GM19372 (cell line): ENCODE results near the gene KSR1.
"Not testable (repeated sequence)": the region's sequence is repeated elsewhere in the genome, so short reads cannot be mapped to it uniquely, and the experiment has no call there.

ENCODE experiments used
- ATAC-seq: cut with Tn5 transposase; IDR thresholded peaks from one replicate; pipeline ENCODE4 v1.9.1; 2021; ENCODE audit warnings: mild to moderate bottlenecking, low read depth, moderate library complexity; ENCODE audit not compliant: unreplicated experiment

The KSR1 gene

GRCh38 chr17:27623614-27624013, 167.4 kb downstream of the KSR1 start:
- ATAC-seq, result no peak

DNA sequence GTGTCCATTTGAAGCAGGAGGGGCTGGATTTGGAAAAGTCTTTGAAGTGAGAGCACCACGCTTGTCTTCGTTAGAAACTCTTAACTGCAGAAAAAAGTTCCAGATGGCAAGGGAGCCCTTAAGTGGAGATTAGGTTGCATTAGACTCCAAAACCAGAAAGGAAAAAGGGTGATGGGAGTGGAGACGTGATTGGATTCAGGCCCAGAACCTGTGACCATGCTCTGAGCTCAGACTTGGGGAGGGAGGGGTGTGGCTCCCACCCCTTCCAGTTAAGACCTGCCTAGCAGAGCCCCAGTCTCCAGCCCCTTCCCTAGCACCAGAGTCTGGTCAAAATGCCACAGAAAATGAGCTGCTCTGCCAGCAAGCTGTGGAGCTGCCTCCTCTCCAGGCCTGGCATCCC, 168.3 kb downstream of the KSR1 start:
- no peak for ATAC-seq

- no peak for ATAC-seq
Measured at GRCh38 chr17:27625856-27626255, 169.6 kb downstream of the KSR1 start.

- ATAC-seq, result no peak
Measured at GRCh38 chr17:27627514-27627913, 171.3 kb downstream of the KSR1 start.

GRCh38 chr17:27628376-27628775, 172.1 kb downstream of the KSR1 start:
- no peak for ATAC-seq

DNA sequence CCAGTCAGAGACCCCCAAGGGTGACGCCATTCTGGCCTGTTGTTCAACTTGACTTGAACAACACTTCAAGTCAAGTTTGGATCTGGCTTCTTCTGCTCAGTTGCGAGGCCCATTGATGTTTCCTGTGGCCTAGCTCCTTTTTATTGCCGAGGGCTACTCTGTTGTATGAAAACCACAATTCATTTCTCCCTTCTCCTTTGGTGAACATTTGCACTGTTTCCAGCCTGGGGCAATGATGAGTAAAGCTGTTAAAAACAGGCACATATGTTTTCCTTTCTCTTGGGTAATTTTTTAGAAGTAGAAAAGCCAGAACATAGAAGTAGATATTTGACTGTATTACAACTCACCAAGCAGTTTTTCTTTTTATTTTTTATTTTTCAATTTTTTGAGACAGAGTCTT, 173.0 kb downstream of the KSR1 start:
- ATAC-seq, result not testable (repeated sequence)

GRCh38 chr17:27630607-27631410, 174.6 kb downstream of the KSR1 start, which contains the start of gene LGALS9:
TSS of gene LGALS9 (plus strand) at chr17:27631188. CDS start at chr17:27631266, 78 bp downstream.
- peak; percentile 69 for ATAC-seq

DNA sequence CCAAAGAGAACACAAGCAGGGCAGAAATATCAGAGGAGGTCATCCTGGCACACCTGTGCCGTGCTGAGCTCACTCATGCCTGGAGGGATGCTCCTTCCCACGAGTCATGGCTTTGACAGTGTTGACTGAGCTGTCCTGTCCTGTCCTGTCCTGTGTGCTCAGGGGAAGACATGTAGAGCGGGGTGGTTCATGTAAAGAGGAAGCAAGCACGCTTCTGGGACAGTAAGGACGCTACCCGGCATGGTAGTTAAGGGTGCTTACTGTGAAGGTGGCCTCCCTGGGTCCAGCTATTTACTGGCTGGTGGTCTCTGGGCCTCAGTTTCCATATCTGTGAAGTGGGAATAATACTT, 175.1 kb downstream of the KSR1 start:
- peak; percentile 40 for ATAC-seq

GRCh38 chr17:27631897-27632725, 175.9 kb downstream of the KSR1 start:
- ATAC-seq, result no peak

DNA sequence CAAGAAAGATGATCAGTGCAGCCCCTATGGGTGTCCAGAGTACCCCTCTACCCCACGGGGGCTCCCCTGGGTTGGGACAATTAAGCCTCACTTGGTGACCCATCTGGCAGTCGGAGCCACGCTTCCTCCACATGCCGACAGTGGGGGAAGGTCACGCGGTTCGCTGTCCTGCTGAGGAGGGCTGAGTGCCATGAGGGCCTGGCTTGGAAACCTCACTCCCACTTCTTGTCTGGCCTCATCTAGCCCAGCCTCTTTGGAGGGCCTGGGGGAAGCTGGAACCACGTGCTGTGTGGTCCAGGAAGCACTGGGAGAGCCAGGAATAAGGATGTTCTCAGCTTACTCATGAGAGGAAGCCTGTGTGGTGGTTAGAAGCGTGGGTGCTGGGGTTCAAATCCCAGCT, 176.5 kb downstream of the KSR1 start:
- not testable (repeated sequence) for ATAC-seq

DNA sequence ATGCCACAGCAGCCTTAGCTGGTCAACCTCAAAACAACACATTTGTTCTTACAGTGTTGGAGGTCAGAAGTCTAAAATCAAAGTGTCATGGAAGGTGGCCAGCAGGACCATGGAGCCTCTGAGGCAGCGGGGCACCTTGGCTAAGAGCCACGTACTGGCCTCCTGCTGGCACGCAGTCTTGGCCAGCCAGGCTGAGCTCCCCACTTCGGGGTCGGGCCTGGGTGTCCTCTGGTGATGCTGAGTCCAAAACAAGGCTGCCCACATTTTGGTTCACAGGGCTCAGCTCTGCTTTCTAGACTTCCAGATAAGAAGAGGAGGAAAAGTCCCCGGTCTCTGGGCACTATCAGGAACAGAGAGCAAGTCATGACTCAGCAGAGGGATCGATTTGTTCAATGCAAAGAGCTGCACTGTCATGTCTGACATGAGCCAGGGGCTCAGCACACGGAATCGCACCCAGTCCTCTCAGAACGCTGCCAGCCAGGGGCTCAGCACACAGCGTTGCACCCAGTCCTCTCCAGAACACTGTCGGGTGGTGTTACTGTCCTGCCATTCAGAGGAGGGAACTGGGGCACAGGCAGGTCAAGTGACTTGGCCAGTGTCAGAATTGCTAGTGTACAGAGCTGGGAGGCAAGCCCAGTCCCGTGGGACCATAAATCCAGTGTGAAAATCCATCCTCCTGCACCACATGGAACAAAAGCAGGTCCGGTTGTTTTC, 177.2 kb downstream of the KSR1 start:
- no peak for ATAC-seq

- no peak for ATAC-seq
Measured at GRCh38 chr17:27634026-27634335, 177.7 kb downstream of the KSR1 start.

DNA sequence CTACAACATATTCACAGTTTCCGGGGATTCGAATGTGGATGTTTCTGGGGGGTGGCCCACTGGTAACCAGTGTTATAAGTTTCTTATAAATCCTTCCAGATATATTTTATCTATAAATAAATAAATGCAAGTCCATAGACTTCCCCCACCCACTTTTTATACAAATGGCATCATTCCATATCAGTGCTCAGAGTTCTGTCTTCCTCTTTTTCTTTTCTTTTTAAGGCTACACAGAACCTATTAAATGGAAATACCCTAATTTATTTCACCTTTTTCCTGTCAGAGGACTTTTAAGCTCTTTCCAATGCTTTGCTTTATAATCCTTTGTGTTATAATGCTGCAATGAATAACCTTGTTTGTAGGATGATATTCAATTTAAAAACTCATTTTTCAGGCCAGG, 178.5 kb downstream of the KSR1 start:
- no peak for ATAC-seq

DNA sequence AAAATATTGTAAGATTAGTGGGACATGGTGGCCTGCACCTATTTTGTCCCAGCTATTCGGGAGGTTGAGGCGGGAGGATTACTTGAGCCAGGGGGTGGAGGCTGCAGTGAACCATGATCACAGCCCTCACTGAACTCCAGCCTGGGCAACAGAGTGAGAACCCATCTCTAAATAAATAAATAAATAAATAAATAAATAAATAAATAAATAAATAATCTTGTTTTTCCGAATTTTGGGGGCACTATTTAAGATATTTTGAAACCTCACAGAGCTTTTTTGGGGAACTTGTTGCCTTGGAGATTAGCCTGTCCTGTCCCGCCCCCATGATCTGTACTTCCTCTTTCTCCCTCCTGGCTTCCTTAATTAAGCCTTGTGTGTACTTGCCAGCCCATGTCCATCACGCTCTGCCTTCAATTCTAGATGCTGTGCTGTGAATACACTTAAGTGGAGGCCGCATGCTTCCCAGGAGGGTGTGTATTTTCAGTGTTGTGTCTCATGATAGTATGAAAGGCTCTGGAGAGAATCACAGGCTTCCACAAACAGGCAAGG, 179.1 kb downstream of the KSR1 start:
- ATAC-seq, result no peak

GRCh38 chr17:27636005-27636520, 179.8 kb downstream of the KSR1 start:
- not testable (repeated sequence) for ATAC-seq

DNA sequence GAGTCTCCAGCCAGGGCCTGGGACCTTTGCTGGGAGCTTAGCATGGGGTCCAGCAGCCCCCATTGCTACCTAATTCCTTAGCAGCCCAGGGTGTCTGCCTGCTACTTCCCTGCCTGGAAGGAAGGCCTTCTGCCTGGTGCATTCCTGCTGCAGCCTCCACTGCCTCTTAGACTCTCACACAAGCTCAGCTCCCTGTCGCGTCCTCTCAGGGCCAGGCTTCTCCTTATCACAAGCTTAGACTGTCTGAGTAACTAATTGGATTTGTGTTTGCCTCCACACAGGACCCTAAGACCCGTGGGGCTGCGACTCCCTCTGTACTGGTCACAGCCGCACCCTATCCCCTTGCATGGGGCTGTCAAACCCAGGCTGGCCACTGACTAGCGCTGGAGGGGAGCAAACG, 181.6 kb downstream of the KSR1 start:
- ATAC-seq, result not testable (repeated sequence)

GRCh38 chr17:27638415-27638914, 182.2 kb downstream of the KSR1 start:
- not testable (repeated sequence) for ATAC-seq

DNA sequence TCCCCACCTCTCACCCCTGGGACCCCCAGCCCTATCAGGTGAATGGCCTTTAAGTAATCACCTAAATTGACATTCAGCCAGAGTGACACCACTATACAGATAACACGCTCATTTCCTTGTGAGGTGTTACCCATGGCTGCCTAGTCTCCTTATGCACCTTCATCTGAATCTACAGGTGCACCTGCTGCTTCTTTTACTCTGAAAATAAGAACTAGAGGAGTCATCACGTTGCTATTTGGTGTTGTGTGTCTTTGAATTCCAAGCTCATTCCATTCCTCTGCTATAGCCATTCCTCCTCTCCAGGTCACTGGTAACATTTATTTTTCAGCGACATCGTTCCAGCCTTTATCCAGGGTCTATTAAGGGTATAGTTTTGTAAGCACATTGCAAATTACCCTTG, 184.5 kb downstream of the KSR1 start:
- no peak for ATAC-seq

- no peak for ATAC-seq
Measured at GRCh38 chr17:27644586-27644985, 188.3 kb downstream of the KSR1 start.

DNA sequence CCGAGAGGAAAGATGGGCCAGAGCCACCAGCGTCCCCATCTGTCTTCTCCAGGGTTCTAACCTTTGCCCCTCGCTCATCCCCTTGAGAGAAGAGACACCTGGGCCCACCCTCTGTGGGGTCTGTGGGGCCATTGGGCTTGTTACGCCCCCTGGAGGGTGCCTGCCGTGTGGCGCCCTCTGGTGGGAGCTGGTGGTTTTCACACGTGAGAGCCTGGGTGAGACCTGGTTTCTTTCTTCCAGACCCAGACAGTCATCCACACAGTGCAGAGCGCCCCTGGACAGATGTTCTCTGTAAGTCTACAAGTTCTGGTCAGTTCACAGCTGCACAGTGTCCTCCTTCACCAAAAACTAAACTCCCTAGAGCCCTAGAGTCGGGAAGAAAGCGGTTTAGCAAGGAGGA, 189.4 kb downstream of the KSR1 start:
- ATAC-seq, result not testable (repeated sequence)
